Liver (tissue), 3 donors: ENCODE data around the gene ASPDH.

ENCODE experiments used
- CTCF ChIP-seq: fragments of 150-350 bp; IDR thresholded peaks from 2 replicates; pipeline ENCODE4 v1.5.1; 2017; ENCODE audit warnings: improper control_type of control experiment, low read depth, low read length; ENCODE audit not compliant: missing input control
- HNF4A ChIP-seq, 2 donors: conservative IDR thresholded peaks; 2 replicates each; pipeline ENCODE4 v1.6.1; 2016; ENCODE audit warnings: antibody characterized with exemption in 2 of 2, mild to moderate bottlenecking in 2 of 2
- REST ChIP-seq: IDR thresholded peaks from 2 replicates; pipeline ENCODE4 v1.6.1; 2016; ENCODE audit warnings: antibody characterized with exemption, mild to moderate bottlenecking
- donor health status: healthy.
- donor health status: healthy.

GRCh38 chr19:50516456-50516855, 2.7 kb upstream of the ASPDH start:
- TF ChIP-seq CTCF (no peak), HNF4A (conservative IDR thresholded peaks at IDR 0.05) (no peak), REST (no peak)
